H1 (cell line): ENCODE data around the gene CENPV. TPM values are rescaled to one million over a fixed set of nuclear protein-coding genes. Genes with fewer than 3 reads are reported as not detected.

Experiments
- CTCF ChIA-PET: fragments of 300-600 bp; sonication (Branson Sonifier 250); formaldehyde crosslinking; loops from one replicate; lab custom pipeline; 2021; ENCODE audit not compliant: partially characterized antibody; lab: Charles Lee
- POLR2A ChIA-PET: fragments of 300-600 bp; sonication (Branson Sonifier 250); formaldehyde crosslinking; loops from one replicate; lab custom pipeline; 2021; ENCODE audit warnings: inconsistent platforms; ENCODE audit not compliant: partially characterized antibody; lab: Charles Lee
- DNase-seq, 2 experiments: peaks; one replicate each; pipeline versions ENCODE4 v3.0.0 to v3.0.0-alpha.2; 2010 to 2022; ENCODE audit warnings: low spot score in 2 of 2, low read depth in 1 of 2, mixed read lengths in 1 of 2
- FAIRE-seq: peaks from 2 replicates; lab custom pipeline; 2011; peaks lifted over from hg19 to GRCh38; lab: Jason Lieb, UNC
- H2AFZ ChIP-seq: 2 replicates; pipeline ENCODE4 v1.8.1; 2012; ENCODE audit warnings: low read length, inconsistent platforms
- H2AK5ac ChIP-seq: 2 replicates; pipeline ENCODE4 v1.6.1; 2013; ENCODE audit warnings: low read depth, low read length
- H2BK120ac ChIP-seq: replicated peaks from 2 replicates; pipeline ENCODE3; 2013; ENCODE audit warnings: low read depth, low read length, inconsistent platforms
- H2BK12ac ChIP-seq: 2 replicates; pipeline ENCODE4 v1.6.1; 2013; ENCODE audit warnings: low read depth, low read length
- H2BK15ac ChIP-seq: 2 replicates; pipeline ENCODE4 v1.6.1; 2013; ENCODE audit warnings: low read length
- H2BK20ac ChIP-seq: 2 replicates; pipeline ENCODE4 v1.6.1; 2013; ENCODE audit warnings: low read length
- H2BK5ac ChIP-seq: 2 replicates; pipeline ENCODE4 v1.6.1; 2013; ENCODE audit warnings: low read depth, low read length
- H3K14ac ChIP-seq: 2 replicates; pipeline ENCODE4 v1.6.1; 2013; ENCODE audit warnings: inconsistent platforms; ENCODE audit not compliant: insufficient read length
- H3K18ac ChIP-seq: 2 replicates; pipeline ENCODE4 v1.6.1; 2013; ENCODE audit warnings: low read length; ENCODE audit errors: extremely low read depth
- H3K23ac ChIP-seq: 2 replicates; pipeline ENCODE4 v1.6.1; 2013; ENCODE audit warnings: inconsistent platforms; ENCODE audit not compliant: insufficient read length
- H3K23me2 ChIP-seq: 2 replicates; pipeline ENCODE4 v1.6.1; 2013; ENCODE audit warnings: low read depth, low read length
- H3K27ac ChIP-seq: 2 replicates; pipeline ENCODE4 v1.6.1; 2011; ENCODE audit warnings: low read depth, low read length, inconsistent platforms
- H3K27me3 ChIP-seq, 4 experiments: replicated peaks in 1 of 4; 1 replicate in 1 of 4; 2 replicates in 3 of 4; pipeline versions ENCODE4 v1.6.1 to v1.8.1; 2011 to 2013; ENCODE audit warnings: low read length in 3 of 4, mild to moderate bottlenecking in 3 of 4, inconsistent platforms in 2 of 4, mixed read lengths in 2 of 4, moderate library complexity in 1 of 4; ENCODE audit not compliant: control insufficient read depth in 3 of 4, insufficient read depth in 3 of 4; ENCODE audit errors: extremely low read depth in 1 of 4
- H3K36me3 ChIP-seq, 4 experiments: 2 replicates each; pipeline versions ENCODE4 v1.6.1 to v1.8.1; 2011 to 2013; ENCODE audit warnings: mild to moderate bottlenecking in 4 of 4, low read length in 3 of 4, moderate library complexity in 2 of 4, control low read depth in 1 of 4, inconsistent platforms in 1 of 4; ENCODE audit not compliant: insufficient read depth in 4 of 4, control insufficient read depth in 2 of 4
- H3K4ac ChIP-seq: replicated peaks from 2 replicates; pipeline ENCODE3; 2013; ENCODE audit warnings: low read length, low read depth, mixed read lengths, inconsistent platforms; ENCODE audit not compliant: insufficient read length
- H3K4me1 ChIP-seq, 4 experiments: replicated peaks in 1 of 4; 1 replicate in 1 of 4; 2 replicates in 3 of 4; pipeline versions ENCODE4 v1.6.1 to v1.8.1; 2011 to 2013; ENCODE audit warnings: low read length in 3 of 4, inconsistent platforms in 2 of 4, mixed read lengths in 1 of 4; ENCODE audit not compliant: insufficient read depth in 4 of 4, control insufficient read depth in 3 of 4
- H3K4me2 ChIP-seq, 2 experiments: 2 replicates each; pipeline versions ENCODE4 v1.6.1 to v1.8.1; 2011 to 2013; ENCODE audit warnings: low read depth in 2 of 2, low read length in 2 of 2, control low read depth in 1 of 2, inconsistent platforms in 1 of 2, mild to moderate bottlenecking in 1 of 2; ENCODE audit not compliant: insufficient read depth in 1 of 2
- H3K4me3 ChIP-seq, 4 experiments: fragments of 200-600, 300-600 bp in 1 of 4; sonication (generic), shearing (Covaris generic), sonication (Bioruptor Twin) in 1 of 4; 2 replicates each; pipeline versions ENCODE4 v1.5.1 to v1.8.1; 2011 to 2016; ENCODE audit warnings: low read length in 4 of 4, low read depth in 3 of 4, control low read depth in 2 of 4, inconsistent platforms in 2 of 4, mild to moderate bottlenecking in 2 of 4, mixed read lengths in 1 of 4, moderate library complexity in 1 of 4; ENCODE audit not compliant: insufficient read depth in 2 of 4; ENCODE audit errors: extremely low read depth in 1 of 4
- H3K56ac ChIP-seq: replicated peaks from 2 replicates; pipeline ENCODE3; 2013; ENCODE audit warnings: low read depth, mild to moderate bottlenecking, mixed read lengths, low read length, inconsistent platforms; ENCODE audit not compliant: insufficient read length
- H3K79me1 ChIP-seq: 2 replicates; pipeline ENCODE4 v1.6.1; 2013; ENCODE audit warnings: low read depth, low read length, control low read depth
- H3K79me2 ChIP-seq, 2 experiments: 2 replicates each; pipeline versions ENCODE4 v1.6.1 to v1.8.1; 2012 to 2013; ENCODE audit warnings: low read length in 2 of 2, mild to moderate bottlenecking in 2 of 2, inconsistent platforms in 1 of 2; ENCODE audit not compliant: insufficient read depth in 2 of 2, control insufficient read depth in 1 of 2
- H3K9ac ChIP-seq, 4 experiments: replicated peaks in 1 of 4; 1 replicate in 1 of 4; 2 replicates in 3 of 4; pipeline versions ENCODE4 v1.6.1 to v1.8.1; 2011 to 2013; ENCODE audit warnings: low read depth in 3 of 4, low read length in 3 of 4, control low read depth in 2 of 4, mild to moderate bottlenecking in 2 of 4, moderate library complexity in 2 of 4, inconsistent platforms in 1 of 4; ENCODE audit errors: extremely low read depth in 1 of 4
- H3K9me3 ChIP-seq, 2 experiments: 2 replicates each; pipeline versions ENCODE4 v1.6.1 to v1.8.1; 2012 to 2013; ENCODE audit warnings: mild to moderate bottlenecking in 2 of 2, moderate library complexity in 2 of 2, control low read depth in 1 of 2, inconsistent platforms in 1 of 2, low read depth in 1 of 2, low read length in 1 of 2, mixed read lengths in 1 of 2; ENCODE audit not compliant: insufficient read depth in 2 of 2
- H4K20me1 ChIP-seq, 2 experiments: replicated peaks in 1 of 2; 2 replicates each; pipeline versions ENCODE3 to v1.8.1; 2011 to 2013; ENCODE audit warnings: inconsistent platforms in 2 of 2, low read length in 2 of 2, mild to moderate bottlenecking in 1 of 2; ENCODE audit not compliant: insufficient read depth in 2 of 2, control insufficient read depth in 1 of 2
- H4K5ac ChIP-seq: 2 replicates; pipeline ENCODE4 v1.6.1; 2013; ENCODE audit warnings: low read length, low read depth, mixed read lengths, inconsistent platforms; ENCODE audit not compliant: insufficient read length
- H4K8ac ChIP-seq: 2 replicates; pipeline ENCODE4 v1.8.0; 2013; ENCODE audit warnings: mild to moderate bottlenecking, moderate library complexity, low read length, inconsistent platforms; ENCODE audit not compliant: insufficient read depth; ENCODE audit errors: extremely low read depth
- H4K91ac ChIP-seq: replicated peaks from 2 replicates; pipeline ENCODE3; 2013; ENCODE audit warnings: low read length, mixed read lengths, inconsistent platforms; ENCODE audit not compliant: insufficient read length
- TAF1 ChIP-seq: IDR thresholded peaks from 2 replicates; pipeline ENCODE4 v1.6.1; 2011; ENCODE audit warnings: mild to moderate bottlenecking, low read depth, low read length
- WGBS, 2 experiments: shearing (Covaris generic) in 1 of 2; methylation state at CpG; one replicate each; pipeline versions ENCODE4 v1.1.6 to v1.1.7; 2013 to 2015; ENCODE audit warnings: low lambda C conversion rate in 2 of 2, mixed read lengths in 2 of 2, inconsistent platforms in 1 of 2, low coverage in 1 of 2, missing lambda C conversion rate in 1 of 2; ENCODE audit not compliant: insufficient replicate concordance in 2 of 2, insufficient coverage in 1 of 2, insufficient read length in 1 of 2; ENCODE audit errors: extremely low coverage in 1 of 2, missing lambda C conversion rate in 1 of 2; 5-methylcytosine and 5-hydroxymethylcytosine counted together
- polyA plus RNA-seq, 7 experiments: library from polyadenylated mRNA; depleted of rRNA in 3 of 7; stranded (reverse) in 5 of 7; unstranded in 2 of 7; fragments of >200 nt in 5 of 7; fragments of 200-250 nt in 2 of 7; gene quantifications; 1 replicate in 5 of 7; 2 replicates in 1 of 7; 4 replicates in 1 of 7; pipeline versions ENCODE4 v1.2.1 to v1.2.3, GENCODE V29; 2011 to 2013; ENCODE audit warnings: missing spikeins in 2 of 7, mixed read lengths in 2 of 7
- total RNA-seq: library from RNA; stranded (reverse); fragmentation: NEBNext Ultra II Directional; extraction: Animal tissue kit (Norgen Biotek cat#: 25700); gene quantifications from 2 replicates; pipeline ENCODE4 v1.2.1, GENCODE V29; 2021
- TF ChIP-seq, protein P1 (sequence below): IDR thresholded peaks from 2 replicates; pipeline ENCODE4 v1.6.1; 2011; ENCODE audit warnings: low read length, improper control_type of control experiment

The CENPV gene
- total and polyA plus RNA-seq, 2 of the 8 experiments (the other 6 are each of a cell fraction or from before 2014, with no cell fraction given), result 249 to 260 TPM

DNA sequence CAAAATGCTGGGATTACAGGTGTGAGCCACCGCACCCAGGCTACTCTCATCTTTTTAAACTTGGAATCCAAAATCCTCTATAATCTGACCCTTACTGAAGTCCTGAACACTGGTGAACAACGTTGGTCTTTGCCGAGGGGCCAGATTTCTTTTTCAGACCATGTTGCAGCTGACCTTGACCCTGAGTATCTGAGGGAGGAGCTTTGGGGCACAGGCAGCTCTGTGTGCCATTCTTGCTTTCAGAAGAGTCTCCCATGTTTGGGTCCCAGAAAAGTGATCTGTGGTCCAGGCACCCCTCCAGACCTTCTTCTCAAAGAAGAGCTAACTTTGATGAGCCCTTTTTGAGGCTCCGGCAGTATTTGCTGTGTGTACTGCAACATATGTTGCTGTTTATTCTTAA, 50.4 kb downstream of the CENPV start:
- Histone ChIP-seq H4K91ac (no peak overlapping the region), H3K9me3 (no peaks in the 10 kb centered on the region), H3K36me3 (peaks cover 0 to 4% (median 0%) of the 10 kb centered on the region in 4 experiments; a peak in 1 of 8 replicates), H3K56ac (no peak overlapping the region), H3K9ac (no peak overlapping the region), H2BK15ac (no peak overlapping the region), H3K27me3 (no peaks in the 10 kb centered on the region), H3K23me2 (no peaks in the 10 kb centered on the region), H3K4me1 (peaks cover 0 to under 1% (median 0%) of the 10 kb centered on the region in 4 experiments; a peak in 1 of 7 replicates), H3K4ac (no peak overlapping the region), H3K23ac (no peak overlapping the region), H2BK12ac (no peak overlapping the region), H2AFZ (no peak overlapping the region), H2BK120ac (no peak overlapping the region), H3K4me2 (no peak overlapping the region), H2BK5ac (no peak overlapping the region), H3K27ac (no peak overlapping the region), H3K79me2 (no peaks in the 10 kb centered on the region), H4K20me1 (peaks cover 0 to 5% of the 10 kb centered on the region in 2 experiments), H3K79me1 (no peaks in the 10 kb centered on the region), H4K8ac (no peak overlapping the region), H2AK5ac (no peak overlapping the region), H3K18ac (no peak overlapping the region), H3K14ac (no peak overlapping the region), H3K4me3 (no peak overlapping the region), H4K5ac (no peak overlapping the region), H2BK20ac (no peak overlapping the region)
- CTCF ChIA-PET, result interaction anchor here (0.9 to 6.3 kb wide), 7 partner anchors 8 to 61 kb away, joined by 3 to 44 read pairs (median 27); no protein-coding TSS in a partner anchor
- WGBS, 2 experiments, result 94% methylated on average over 4 of the region's 4 CpGs; no CpG with 5 or more reads in 1 of the 2 experiments
- no peak for DNase-seq
- no peak for FAIRE-seq
- POLR2A ChIA-PET, result interaction anchor here (0.7 to 1.3 kb wide), 2 partner anchors 46 to 50 kb away, joined by 3 to 4 read pairs; partner anchors contain the start of gene CENPV
- no peak for TF ChIP-seq TAF1
- TF ChIP-seq, protein P1, sequence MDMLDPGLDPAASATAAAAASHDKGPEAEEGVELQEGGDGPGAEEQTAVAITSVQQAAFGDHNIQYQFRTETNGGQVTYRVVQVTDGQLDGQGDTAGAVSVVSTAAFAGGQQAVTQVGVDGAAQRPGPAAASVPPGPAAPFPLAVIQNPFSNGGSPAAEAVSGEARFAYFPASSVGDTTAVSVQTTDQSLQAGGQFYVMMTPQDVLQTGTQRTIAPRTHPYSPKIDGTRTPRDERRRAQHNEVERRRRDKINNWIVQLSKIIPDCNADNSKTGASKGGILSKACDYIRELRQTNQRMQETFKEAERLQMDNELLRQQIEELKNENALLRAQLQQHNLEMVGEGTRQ, result no peak
